Effector memory CD8-positive, alpha-beta T cell (primary cell): ENCODE results near the gene NFKBIA.
"Not testable (repeated sequence)": the region's sequence is repeated elsewhere in the genome, so short reads cannot be mapped to it uniquely, and the experiment has no call there.

Source experiments
- ATAC-seq: fragments of 150-1000 bp; cut with Tn5 transposase; replicated peaks from 2 replicates; pipeline ENCODE4 v1.10.0; 2021; ENCODE audit warnings: mild to moderate bottlenecking, moderate library complexity
- DNase-seq, 3 experiments: peaks; one replicate each; pipeline ENCODE4 v3.0.0; 2021
- H3K27ac Mint-ChIP-seq, 2 donors: one replicate each; pipeline ENCODE4 v1.8.0; 2022; ENCODE audit warnings: mild to moderate bottlenecking in 2 of 2, mixed read lengths in 2 of 2, moderate library complexity in 2 of 2
- H3K27me3 Mint-ChIP-seq, 2 donors: one replicate each; pipeline ENCODE4 v1.8.0; 2022; ENCODE audit warnings: mixed read lengths in 2 of 2
- H3K36me3 Mint-ChIP-seq: one replicate; pipeline ENCODE4 v1.8.0; 2022; ENCODE audit warnings: mild to moderate bottlenecking, moderate library complexity, mixed read lengths; ENCODE audit not compliant: insufficient read depth
- H3K4me1 Mint-ChIP-seq, 2 donors: one replicate each; pipeline ENCODE4 v1.8.0; 2022; ENCODE audit warnings: low read depth in 2 of 2, mixed read lengths in 2 of 2
- H3K4me3 Mint-ChIP-seq, 2 donors: one replicate each; pipeline ENCODE4 v1.8.0; 2022; ENCODE audit warnings: mild to moderate bottlenecking in 2 of 2, mixed read lengths in 2 of 2, moderate library complexity in 2 of 2
- H3K9me3 Mint-ChIP-seq, 2 donors: one replicate each; pipeline ENCODE4 v1.8.0; 2022; ENCODE audit warnings: mixed read lengths in 2 of 2

NFKBIA gene

DNA sequence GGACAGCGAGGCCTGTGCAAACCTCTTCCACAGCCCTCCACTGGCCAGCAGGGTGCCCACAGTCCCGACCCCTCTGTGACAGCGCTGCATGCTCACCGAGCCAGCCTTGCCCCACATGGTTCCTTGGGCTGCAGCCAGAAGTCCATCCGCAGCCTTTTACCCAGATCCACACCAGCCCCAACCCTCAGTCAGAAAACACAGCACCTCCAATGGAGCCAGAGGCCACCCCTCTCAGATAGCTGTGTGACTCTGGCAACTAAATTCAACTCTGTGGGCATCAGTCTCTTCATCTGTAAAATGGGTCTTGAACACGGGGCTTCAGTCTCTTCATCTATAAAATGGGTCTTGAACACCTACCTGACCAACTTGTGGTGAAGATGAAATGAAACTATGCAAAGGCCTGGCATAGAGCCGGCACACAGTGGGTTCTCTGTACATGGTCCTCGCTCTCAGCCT lies 38.0 kb downstream of the NFKBIA start:
- Mint-ChIP-seq H3K4me1 (peaks cover 24 to 37% of the 10 kb centered on the region in 2 donors), H3K4me3 (peak overlapping the region in 1 of 2 donors; percentile 41), H3K36me3 (no peaks in the 10 kb centered on the region), H3K27ac (peak overlapping the region in 1 of 2 donors; percentile 89), H3K9me3 (no peaks in the 10 kb centered on the region), H3K27me3 (no peaks in the 10 kb centered on the region)
- ATAC-seq (no peak), DNase-seq (no peak)

DNA sequence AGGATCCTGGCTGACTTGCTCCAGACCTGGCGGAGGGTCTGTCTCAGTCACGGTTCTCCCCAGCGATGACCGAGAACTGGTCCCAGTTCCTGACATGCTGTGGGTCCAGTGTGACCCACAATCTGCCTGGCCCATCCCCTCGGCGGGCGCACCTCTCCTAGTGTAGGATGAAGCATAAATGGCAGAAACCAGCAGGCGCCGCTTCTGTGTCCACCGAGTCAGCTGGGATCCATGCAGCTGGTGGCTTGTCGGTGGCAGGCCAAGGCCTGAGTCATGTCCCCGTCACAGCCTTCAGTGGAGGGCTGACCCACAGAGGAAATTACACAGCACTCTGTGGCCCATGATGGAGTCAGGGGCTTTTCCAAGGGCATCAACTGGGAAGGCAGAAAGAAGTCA lies 38.5 kb downstream of the NFKBIA start:
- Mint-ChIP-seq H3K4me3 (no peak overlapping the region), H3K4me1 (peaks cover 24 to 37% of the 10 kb centered on the region in 2 donors), H3K27me3 (no peaks in the 10 kb centered on the region), H3K36me3 (no peaks in the 10 kb centered on the region), H3K9me3 (no peaks in the 10 kb centered on the region), H3K27ac (peak overlapping the region; percentile 70 to 78)
- DNase-seq: no peak
- no peak for ATAC-seq

DNA sequence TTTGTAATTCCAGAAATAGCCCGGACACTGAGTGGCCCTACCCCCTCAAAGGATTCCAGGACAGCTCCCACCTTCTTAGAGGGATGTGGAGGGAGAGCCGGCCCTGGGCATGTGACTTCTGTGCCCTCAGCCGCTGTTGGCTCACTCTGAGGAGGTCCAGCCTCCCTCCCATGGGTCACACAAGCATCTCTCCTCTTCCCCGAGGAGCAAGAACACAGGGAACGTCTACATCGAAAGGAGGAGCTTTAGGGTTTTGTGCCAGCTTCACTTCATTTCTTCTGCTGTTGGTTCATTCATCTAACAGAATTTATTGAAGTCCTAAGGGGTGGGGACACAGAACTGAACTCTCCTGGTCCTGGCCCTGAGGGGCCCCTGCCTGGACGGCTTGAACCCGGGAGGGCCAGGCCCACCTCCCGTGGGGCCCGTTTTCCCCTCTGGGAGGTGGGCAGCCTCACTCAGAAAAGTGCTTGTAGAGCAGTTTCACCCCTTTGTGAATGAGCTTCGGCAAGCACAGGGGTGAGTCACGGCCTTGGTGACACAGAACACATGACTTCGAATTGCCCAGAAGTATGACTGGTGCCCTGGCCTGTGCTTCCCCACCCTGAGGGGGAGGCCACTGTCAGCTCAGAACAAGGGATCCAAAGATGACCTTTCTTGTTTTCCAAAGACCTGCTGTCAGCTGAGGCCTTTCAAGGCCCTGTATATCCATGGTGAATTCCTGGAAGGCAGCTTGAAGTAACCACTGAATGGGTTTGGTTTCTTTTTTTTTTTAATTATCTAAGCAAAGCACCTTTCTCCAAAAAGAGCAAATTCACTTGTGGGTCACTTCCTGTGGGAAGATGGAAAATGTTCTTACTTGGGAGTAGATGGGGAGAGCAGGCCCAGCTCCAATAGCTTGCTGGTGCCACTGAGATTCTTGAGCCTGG lies 39.2 kb downstream of the NFKBIA start:
- DNase-seq: peak in 1 of 3 experiments; percentile 8
- Mint-ChIP-seq H3K36me3 (no peaks in the 10 kb centered on the region), H3K9me3 (no peaks in the 10 kb centered on the region), H3K27me3 (no peaks in the 10 kb centered on the region), H3K4me3 (no peak overlapping the region), H3K4me1 (peaks cover 24 to 37% of the 10 kb centered on the region in 2 donors), H3K27ac (peak overlapping the region; percentile 70 to 78)
- ATAC-seq: peak; percentile 67

DNA sequence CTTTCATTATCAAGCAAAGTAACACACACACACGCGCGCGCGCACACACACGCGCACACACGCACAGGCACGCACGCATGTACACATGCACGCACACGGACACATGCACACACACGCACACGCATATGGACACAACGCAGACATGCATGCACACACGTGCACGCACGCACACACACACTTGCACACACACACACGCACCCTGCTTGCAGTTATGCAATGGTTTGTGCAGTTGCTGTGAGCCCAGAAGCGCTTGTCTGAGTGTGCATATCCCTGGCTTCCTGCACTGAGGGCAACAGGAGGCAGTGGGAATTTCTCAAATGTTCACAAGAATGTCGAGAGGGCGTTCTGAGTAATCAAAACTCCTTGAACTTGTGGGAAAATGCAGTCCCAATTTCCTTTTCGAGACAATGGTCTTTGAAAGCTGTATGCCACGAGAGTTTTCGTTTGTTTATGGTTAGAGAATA lies 41.6 kb downstream of the NFKBIA start:
- no peak overlapping the region for H3K4me3 Mint-ChIP-seq
- H3K36me3 Mint-ChIP-seq: no peaks in the 10 kb centered on the region
- H3K27me3 Mint-ChIP-seq: peaks cover 0 to 4% of the 10 kb centered on the region in 2 donors
- H3K9me3 Mint-ChIP-seq: no peaks in the 10 kb centered on the region
- DNase-seq: no peak
- peaks cover 20 to 29% of the 10 kb centered on the region in 2 donors for H3K4me1 Mint-ChIP-seq
- no peak for ATAC-seq
- no peak overlapping the region for H3K27ac Mint-ChIP-seq

DNA sequence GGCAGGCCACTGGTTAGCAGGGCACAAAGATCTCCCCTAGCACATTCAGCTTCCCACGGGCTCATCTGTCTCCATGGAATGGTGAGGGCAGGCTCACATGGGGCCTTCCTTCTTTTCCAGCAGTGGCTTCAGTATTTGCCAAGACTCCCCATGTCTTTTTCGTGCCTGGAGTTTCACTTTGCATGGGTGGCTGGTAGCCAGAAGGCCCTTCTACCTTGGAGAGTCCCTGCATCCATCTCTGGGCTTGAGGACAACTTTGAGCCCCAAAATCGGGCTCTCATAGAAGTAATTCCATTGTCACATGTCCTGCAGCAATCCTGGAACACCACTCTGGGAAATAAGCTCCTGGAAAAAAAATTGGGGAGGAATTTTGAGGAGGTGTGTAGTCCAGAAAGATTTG lies 42.1 kb downstream of the NFKBIA start:
- DNase-seq (no peak), ATAC-seq (no peak)
- Mint-ChIP-seq H3K9me3 (no peaks in the 10 kb centered on the region), H3K27me3 (peaks cover 0 to 7% of the 10 kb centered on the region in 2 donors), H3K4me3 (no peak overlapping the region), H3K36me3 (no peaks in the 10 kb centered on the region), H3K4me1 (peaks cover 17 to 24% of the 10 kb centered on the region in 2 donors), H3K27ac (no peak overlapping the region)

DNA sequence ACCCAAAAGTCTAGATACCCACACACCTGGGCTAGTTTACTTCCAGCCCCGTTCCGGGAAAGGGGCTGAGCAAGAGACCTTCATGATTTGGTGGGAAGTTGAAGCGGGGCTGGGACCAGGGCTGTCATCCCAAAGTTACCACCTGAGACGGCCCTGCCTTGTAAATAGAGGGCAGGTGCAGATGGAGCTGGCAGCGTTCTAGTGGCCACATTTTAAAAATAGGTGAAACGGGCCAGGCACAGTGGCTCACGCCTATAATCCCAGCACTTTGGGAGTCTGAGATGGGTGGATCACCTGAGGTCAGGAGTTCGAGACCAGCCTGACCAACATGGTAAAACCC lies 43.4 kb downstream of the NFKBIA start:
- Mint-ChIP-seq H3K27me3 (peaks cover 0 to 7% of the 10 kb centered on the region in 2 donors), H3K27ac (no peak overlapping the region), H3K36me3 (no peaks in the 10 kb centered on the region), H3K4me3 (no peak overlapping the region), H3K9me3 (no peaks in the 10 kb centered on the region), H3K4me1 (peaks cover 9 to 12% of the 10 kb centered on the region in 2 donors)
- ATAC-seq (no peak), DNase-seq (no peak)

DNA sequence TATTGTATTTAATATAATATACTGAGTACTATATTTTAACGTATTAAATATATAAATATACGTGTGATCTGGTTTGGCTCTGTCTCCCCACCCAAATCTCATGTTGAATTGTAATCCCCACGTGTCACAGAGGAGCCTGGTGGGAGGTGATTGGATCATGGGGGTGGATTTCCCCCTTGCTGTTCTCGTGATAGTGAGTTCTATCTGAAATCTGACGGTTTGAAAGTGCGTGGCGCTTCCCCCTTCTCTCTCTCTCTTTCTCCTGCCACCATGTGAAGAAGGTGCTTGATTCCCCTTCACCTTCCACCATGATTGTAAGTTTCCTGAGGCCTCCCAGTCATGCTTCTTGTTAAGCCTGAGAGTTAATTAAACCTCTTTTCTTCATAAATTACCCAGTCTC lies 44.9 kb downstream of the NFKBIA start:
- not testable (repeated sequence) for H3K27ac Mint-ChIP-seq, H3K4me1 Mint-ChIP-seq, H3K27me3 Mint-ChIP-seq

DNA sequence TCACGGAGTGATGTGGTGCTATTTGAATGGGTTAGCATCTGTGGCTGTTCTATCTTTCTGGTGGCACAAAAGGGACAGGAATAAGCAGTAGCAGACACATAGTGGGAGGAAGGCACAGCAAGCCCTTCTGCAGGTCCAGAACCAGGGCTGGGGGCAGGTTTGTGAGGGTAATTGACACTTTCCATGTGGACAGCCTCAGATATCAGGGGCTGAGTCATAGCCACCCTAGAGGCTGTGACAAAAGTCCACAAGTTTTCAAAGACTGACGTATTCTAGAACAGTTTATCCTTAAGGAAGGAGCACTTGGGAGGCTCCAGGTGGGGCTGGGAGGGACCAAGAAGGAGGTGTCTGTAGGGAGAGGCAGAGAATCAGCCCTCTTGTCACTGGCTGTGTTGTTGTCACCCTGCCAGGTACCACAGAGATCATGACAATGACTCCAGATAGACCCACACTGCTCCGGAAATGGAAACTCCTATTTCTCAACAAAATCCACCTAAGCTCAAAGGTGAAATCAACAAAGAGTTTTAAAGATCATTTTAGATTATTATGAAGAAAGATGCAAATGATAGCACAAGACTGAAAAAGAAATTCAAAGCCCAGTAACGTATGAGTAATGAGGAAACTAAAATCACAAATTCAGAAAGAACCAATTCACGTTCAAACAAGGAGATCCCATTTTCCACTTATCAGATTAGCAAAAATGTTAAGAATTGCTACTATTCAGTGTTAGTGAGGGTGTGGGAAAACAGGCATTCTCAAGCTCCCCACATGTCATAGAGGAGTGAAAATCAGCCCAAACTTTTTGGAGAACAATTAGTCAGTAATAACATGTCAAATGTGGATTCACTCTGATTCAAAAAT lies 48.3 kb downstream of the NFKBIA start:
- Mint-ChIP-seq H3K4me3 (no peak overlapping the region), H3K27ac (peak overlapping the region in 1 of 2 donors; percentile 69), H3K36me3 (no peaks in the 10 kb centered on the region), H3K27me3 (peaks cover 0 to 7% of the 10 kb centered on the region in 2 donors), H3K4me1 (peaks cover 4 to 6% of the 10 kb centered on the region in 2 donors), H3K9me3 (no peaks in the 10 kb centered on the region)
- DNase-seq: no peak
- no peak for ATAC-seq

More for the DNA sequence above, 44.9 kb downstream of the NFKBIA start:
- not testable (repeated sequence) for ATAC-seq, H3K4me3 Mint-ChIP-seq, H3K9me3 Mint-ChIP-seq, DNase-seq, H3K36me3 Mint-ChIP-seq

DNA sequence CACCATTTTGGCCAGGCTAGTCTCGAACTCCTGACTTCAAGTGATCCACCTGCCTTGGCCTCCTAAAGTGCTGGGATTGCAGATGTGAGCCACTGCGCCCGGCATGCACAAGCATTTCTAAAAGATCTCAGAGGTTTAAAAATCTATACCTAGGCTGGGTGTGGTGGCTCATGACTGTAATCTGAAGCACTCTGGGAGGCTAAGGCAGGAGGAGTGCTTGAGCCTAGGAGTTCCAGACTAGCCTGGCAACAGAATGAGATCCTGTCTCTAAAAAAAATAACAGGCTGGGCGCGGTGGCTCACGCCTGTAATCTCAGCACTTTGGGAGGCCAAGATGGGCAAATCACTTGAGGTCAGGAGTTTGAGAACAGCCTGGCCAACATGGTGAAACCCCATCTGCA lies 49.3 kb downstream of the NFKBIA start:
- not testable (repeated sequence) for H3K4me1 Mint-ChIP-seq, H3K36me3 Mint-ChIP-seq, H3K9me3 Mint-ChIP-seq, DNase-seq, H3K4me3 Mint-ChIP-seq, H3K27me3 Mint-ChIP-seq, ATAC-seq, H3K27ac Mint-ChIP-seq

DNA sequence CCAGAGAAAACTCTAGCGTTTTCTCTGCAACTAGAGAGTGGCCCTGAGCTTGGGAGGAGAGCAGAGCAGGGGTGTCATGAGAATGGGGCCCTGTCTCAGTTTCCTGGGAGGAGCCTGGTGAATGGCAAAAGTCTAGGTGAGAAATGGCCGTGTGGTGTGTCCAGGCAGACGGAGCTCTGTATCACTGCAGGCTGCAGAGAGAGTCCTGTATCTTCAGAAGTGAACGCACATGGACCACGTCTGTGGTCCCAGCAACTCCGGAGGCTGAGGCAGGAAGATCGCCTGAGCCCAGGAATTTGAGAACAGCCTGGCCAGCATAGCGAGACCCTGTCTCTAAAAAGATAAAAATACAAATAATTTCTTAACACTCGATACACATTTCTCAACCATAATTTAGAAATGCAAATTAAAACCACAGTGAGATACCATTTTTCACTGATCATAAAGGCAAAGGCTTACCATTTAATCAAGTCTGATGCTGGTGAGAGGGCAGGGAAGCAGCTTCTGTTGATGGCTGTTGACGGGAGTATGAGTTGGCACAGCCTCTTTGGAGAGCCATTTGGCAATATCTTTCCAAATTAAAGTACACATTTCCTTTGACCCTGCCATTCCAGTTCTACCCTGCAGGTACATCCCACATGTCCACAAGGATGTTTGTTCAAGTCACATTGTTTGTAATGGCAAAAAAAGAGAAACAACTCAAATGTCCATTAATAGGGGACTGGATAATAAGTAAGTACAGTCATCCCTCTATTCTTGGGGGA lies 51.0 kb downstream of the NFKBIA start:
- DNase-seq: no peak
- H3K9me3 Mint-ChIP-seq: no peaks in the 10 kb centered on the region
- H3K36me3 Mint-ChIP-seq: no peaks in the 10 kb centered on the region
- H3K4me1 Mint-ChIP-seq: peaks cover 3 to 4% of the 10 kb centered on the region in 2 donors
- no peak overlapping the region for H3K4me3 Mint-ChIP-seq
- peaks cover 0 to 7% of the 10 kb centered on the region in 2 donors for H3K27me3 Mint-ChIP-seq
- H3K27ac Mint-ChIP-seq: no peak overlapping the region
- no peak for ATAC-seq

DNA sequence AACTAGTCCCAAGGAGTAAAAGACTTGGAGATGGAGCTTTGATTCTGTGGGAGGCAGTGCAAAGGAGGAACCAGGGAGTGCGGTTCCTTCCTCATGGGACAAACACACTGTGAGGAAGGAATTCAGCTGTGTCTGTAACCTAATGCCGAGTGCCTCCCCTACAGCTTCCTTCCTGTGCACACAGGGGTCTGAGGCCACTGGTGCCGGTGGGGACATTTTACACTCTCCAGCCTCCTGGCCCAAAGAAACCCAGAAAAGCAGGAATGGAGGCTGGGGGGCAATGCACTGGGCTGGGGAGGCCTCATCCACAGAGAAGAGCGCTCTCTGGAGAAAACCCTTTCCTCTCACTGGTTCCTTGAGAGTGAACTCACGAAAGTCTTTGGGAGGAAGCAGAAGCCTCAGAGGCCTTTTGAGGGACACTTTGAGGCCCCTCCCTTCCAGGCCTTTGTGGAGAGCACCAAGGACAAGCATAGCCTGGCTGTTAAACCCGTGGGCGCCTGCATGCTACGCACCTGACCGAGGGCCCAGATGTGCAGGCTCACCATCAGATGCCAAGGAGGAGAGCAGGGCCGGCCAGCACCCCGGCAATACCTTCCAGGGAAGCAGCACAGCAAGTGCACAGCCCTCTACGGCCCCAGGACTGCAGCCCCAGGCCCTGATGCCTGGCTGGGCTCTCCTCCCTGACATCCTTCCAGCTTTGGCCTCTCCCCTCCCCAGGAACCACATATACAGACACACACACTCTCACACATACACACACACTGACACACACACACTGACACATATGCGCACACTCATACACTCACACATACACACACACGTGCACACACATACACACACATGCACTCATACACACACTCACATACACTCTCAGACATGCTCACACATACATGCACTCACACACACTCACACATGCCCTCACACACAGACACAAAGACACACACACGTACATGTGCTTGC lies 52.0 kb downstream of the NFKBIA start:
- DNase-seq (no peak), ATAC-seq (no peak)
- no peaks in the 10 kb centered on the region for H3K9me3 Mint-ChIP-seq
- no peaks in the 10 kb centered on the region for H3K27me3 Mint-ChIP-seq
- no peak overlapping the region for H3K27ac Mint-ChIP-seq
- peaks cover 4 to 6% of the 10 kb centered on the region in 2 donors for H3K4me1 Mint-ChIP-seq
- no peak overlapping the region for H3K4me3 Mint-ChIP-seq
- H3K36me3 Mint-ChIP-seq: no peaks in the 10 kb centered on the region

DNA sequence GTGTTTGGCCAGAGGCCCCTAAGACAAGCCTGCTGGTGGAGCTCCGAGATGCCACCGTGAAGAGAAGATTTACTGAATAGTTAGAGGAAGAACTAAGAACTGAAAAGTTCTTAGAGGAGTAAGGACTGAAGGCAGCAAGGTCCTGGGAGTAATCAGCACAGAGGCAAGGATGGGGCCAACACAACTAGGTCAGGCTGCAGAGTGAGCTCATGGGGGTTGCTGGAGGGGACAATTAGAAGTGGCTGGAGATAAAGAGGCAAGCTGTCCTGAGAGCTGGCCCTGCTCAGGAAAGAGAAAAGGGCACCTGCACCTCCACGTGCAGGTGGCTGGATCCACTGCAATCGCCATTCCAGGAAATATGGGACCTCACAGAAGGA lies 52.7 kb downstream of the NFKBIA start:
- Mint-ChIP-seq H3K9me3 (no peaks in the 10 kb centered on the region), H3K27ac (no peak overlapping the region), H3K4me1 (peaks cover 4 to 6% of the 10 kb centered on the region in 2 donors), H3K4me3 (no peak overlapping the region), H3K27me3 (no peaks in the 10 kb centered on the region), H3K36me3 (no peaks in the 10 kb centered on the region)
- ATAC-seq: no peak
- DNase-seq: no peak
